ENCODE results near the gene ABCF1. TPM values are rescaled to one million over a fixed set of nuclear protein-coding genes. Genes with fewer than 3 reads are reported as not detected.

The ABCF1 gene
- total and polyA plus RNA-seq, 9 of the 15 experiments (the other 6 are each of a cell fraction or from before 2014, with no cell fraction given): 41.6 to 193 (median 102) TPM

DNA sequence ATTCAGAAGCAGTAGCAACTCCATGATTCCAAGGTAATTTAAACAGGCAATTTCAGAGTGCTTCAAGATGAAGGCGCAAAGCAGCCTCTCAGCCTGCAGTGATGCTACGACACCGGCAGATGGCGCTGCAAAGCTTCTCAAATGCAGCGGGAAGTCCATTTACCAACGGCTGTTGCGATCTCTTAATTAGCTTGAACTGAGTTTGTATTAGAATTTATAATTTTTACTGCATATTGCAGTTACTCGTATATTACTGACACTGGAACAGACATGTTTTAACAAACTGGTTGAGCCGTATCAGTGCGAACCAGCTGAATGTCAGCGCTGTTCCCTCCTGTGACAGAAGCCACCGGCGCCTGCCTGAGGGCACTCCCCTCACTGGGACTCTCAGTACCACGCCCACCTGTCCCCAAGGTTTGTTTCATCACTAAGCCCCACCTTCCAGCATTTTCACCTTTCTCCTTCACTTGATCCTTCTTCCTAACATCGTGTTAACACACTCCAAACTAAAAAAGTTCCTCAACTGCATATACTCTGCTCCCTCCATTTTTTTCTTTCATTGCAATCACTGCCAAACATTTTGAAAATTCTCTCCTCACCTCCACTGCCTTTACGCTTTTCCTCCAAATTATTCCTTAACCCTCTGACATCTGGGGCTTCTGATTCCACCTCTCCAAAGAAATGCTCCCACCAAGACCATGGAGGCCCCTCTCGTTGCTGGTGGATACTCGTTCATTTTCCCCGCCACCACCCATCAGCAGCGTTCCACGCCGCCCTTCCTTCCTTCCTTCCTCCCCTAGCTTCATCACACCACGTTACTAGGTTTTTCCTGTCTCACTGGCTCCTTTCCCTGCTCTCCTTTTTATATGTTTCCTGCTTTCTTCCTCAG lies 29.5 kb upstream of the ABCF1 start (continued):
- peak; percentile 37; the same call in 1 of the 2 replicates for TF ChIP-seq ERF (CRISPR knock-in tag; IDR thresholded peaks at IDR 0.05)
- peak; percentile 79 for TF ChIP-seq CREM (IDR thresholded peaks at IDR 0.05; ENCODE audit: low read depth)
- TF ChIP-seq ZNF764 (CRISPR knock-in tag; IDR thresholded peaks at IDR 0.05; ENCODE audit: low read depth): no peak
- peak; percentile 71 to 72; a peak in 2 of 4 replicates for TF ChIP-seq SIN3A (IDR thresholded peaks at IDR 0.05; ENCODE audit: borderline replicate concordance in 2 of 2, control insufficient read depth in 1 of 2, low read depth in 2 of 2, low read length in 2 of 2)
- TF ChIP-seq, protein P1, sequence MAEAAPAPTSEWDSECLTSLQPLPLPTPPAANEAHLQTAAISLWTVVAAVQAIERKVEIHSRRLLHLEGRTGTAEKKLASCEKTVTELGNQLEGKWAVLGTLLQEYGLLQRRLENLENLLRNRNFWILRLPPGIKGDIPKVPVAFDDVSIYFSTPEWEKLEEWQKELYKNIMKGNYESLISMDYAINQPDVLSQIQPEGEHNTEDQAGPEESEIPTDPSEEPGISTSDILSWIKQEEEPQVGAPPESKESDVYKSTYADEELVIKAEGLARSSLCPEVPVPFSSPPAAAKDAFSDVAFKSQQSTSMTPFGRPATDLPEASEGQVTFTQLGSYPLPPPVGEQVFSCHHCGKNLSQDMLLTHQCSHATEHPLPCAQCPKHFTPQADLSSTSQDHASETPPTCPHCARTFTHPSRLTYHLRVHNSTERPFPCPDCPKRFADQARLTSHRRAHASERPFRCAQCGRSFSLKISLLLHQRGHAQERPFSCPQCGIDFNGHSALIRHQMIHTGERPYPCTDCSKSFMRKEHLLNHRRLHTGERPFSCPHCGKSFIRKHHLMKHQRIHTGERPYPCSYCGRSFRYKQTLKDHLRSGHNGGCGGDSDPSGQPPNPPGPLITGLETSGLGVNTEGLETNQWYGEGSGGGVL (CRISPR knock-in tag; IDR thresholded peaks at IDR 0.05): no peak
- TF ChIP-seq, protein P2, sequence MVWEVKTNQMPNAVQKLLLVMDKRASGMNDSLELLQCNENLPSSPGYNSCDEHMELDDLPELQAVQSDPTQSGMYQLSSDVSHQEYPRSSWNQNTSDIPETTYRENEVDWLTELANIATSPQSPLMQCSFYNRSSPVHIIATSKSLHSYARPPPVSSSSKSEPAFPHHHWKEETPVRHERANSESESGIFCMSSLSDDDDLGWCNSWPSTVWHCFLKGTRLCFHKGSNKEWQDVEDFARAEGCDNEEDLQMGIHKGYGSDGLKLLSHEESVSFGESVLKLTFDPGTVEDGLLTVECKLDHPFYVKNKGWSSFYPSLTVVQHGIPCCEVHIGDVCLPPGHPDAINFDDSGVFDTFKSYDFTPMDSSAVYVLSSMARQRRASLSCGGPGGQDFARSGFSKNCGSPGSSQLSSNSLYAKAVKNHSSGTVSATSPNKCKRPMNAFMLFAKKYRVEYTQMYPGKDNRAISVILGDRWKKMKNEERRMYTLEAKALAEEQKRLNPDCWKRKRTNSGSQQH (CRISPR knock-in tag; IDR thresholded peaks at IDR 0.05): 0 out of 2 replicates have a peak, but pooled peaks have one; percentile 3
- TF ChIP-seq NCOA6 (IDR thresholded peaks at IDR 0.05): no peak
- TF ChIP-seq, protein P3, sequence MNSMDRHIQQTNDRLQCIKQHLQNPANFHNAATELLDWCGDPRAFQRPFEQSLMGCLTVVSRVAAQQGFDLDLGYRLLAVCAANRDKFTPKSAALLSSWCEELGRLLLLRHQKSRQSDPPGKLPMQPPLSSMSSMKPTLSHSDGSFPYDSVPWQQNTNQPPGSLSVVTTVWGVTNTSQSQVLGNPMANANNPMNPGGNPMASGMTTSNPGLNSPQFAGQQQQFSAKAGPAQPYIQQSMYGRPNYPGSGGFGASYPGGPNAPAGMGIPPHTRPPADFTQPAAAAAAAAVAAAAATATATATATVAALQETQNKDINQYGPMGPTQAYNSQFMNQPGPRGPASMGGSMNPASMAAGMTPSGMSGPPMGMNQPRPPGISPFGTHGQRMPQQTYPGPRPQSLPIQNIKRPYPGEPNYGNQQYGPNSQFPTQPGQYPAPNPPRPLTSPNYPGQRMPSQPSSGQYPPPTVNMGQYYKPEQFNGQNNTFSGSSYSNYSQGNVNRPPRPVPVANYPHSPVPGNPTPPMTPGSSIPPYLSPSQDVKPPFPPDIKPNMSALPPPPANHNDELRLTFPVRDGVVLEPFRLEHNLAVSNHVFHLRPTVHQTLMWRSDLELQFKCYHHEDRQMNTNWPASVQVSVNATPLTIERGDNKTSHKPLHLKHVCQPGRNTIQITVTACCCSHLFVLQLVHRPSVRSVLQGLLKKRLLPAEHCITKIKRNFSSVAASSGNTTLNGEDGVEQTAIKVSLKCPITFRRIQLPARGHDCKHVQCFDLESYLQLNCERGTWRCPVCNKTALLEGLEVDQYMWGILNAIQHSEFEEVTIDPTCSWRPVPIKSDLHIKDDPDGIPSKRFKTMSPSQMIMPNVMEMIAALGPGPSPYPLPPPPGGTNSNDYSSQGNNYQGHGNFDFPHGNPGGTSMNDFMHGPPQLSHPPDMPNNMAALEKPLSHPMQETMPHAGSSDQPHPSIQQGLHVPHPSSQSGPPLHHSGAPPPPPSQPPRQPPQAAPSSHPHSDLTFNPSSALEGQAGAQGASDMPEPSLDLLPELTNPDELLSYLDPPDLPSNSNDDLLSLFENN (IDR thresholded peaks at IDR 0.05; ENCODE audit: low read depth in 2 of 2, low read length in 2 of 2): 0 out of 4 replicates have a peak, but pooled peaks of 1 of the 2 experiments have one; percentile 29
- peak; percentile 65; the same call in 1 of the 2 replicates for TF ChIP-seq LCOR (CRISPR knock-in tag; IDR thresholded peaks at IDR 0.05)
- TF ChIP-seq DACH1 (IDR thresholded peaks at IDR 0.05; ENCODE audit: partially characterized antibody): peak; percentile 25
- no peak for TF ChIP-seq CREBBP (IDR thresholded peaks at IDR 0.05; ENCODE audit: low read depth, low read length)
- peak; percentile 32; the same call in 1 of the 2 replicates for TF ChIP-seq TOE1 (IDR thresholded peaks at IDR 0.05; ENCODE audit: borderline replicate concordance)
- no peak for TF ChIP-seq TOE1 (CRISPR knock-in tag; IDR thresholded peaks at IDR 0.05; ENCODE audit: borderline replicate concordance, low read depth)
- TF ChIP-seq ZNF41 (CRISPR knock-in tag; conservative IDR thresholded peaks at IDR 0.05): peak; percentile 17; the same call in 1 of the 2 replicates
- no peak for TF ChIP-seq HNRNPK (IDR thresholded peaks at IDR 0.05; ENCODE audit: low read depth, low read length, poor library complexity, severe bottlenecking)
- TF ChIP-seq ASH1L (IDR thresholded peaks at IDR 0.05; ENCODE audit: borderline replicate concordance, low read depth, partially characterized antibody): no peak
- peak; percentile 55; the same call in 1 of the 2 replicates for TF ChIP-seq MTA3 (IDR thresholded peaks at IDR 0.05; ENCODE audit: borderline replicate concordance)
- TF ChIP-seq, protein P4, sequence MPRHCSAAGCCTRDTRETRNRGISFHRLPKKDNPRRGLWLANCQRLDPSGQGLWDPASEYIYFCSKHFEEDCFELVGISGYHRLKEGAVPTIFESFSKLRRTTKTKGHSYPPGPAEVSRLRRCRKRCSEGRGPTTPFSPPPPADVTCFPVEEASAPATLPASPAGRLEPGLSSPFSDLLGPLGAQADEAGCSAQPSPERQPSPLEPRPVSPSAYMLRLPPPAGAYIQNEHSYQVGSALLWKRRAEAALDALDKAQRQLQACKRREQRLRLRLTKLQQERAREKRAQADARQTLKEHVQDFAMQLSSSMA (CRISPR knock-in tag; IDR thresholded peaks at IDR 0.05): no peak
- TF ChIP-seq BHLHE40 (IDR thresholded peaks at IDR 0.05; ENCODE audit: low read length): no peak; the same call in 1 of the 2 replicates

Data from K562 (cell line).